Activated CD8-positive, alpha-beta memory T cell treated with anti-CD3 and anti-CD28 coated beads, Interleukin-2, amount 10 ng/mL, durations not matched to agents 7 days and 5 days (primary cell): ENCODE measurements around the gene CASP6. TPM values are rescaled to one million over a fixed set of nuclear protein-coding genes. Genes with fewer than 3 reads are reported as not detected.
"Not testable (repeated sequence)": the region's sequence is repeated elsewhere in the genome, so short reads cannot be mapped to it uniquely, and the experiment has no call there.

Experiments used
- ATAC-seq: fragments of 150-1000 bp; cut with Tn5 transposase; one replicate; pipeline ENCODE4 v1.10.0; 2021; ENCODE audit warnings: moderate library complexity
- CTCF ChIA-PET: fragments of 350-600 bp; sonication (Branson Sonifier 250); formaldehyde crosslinking; loops from one replicate; lab custom pipeline; 2021; ENCODE audit warnings: antibody characterized with exemption; lab: Charles Lee
- DNase-seq: peaks from one replicate; pipeline ENCODE4 v3.0.0-alpha.2; 2020
- H3K27ac Mint-ChIP-seq: one replicate; pipeline ENCODE4 v1.8.0; 2021; ENCODE audit warnings: mild to moderate bottlenecking, mixed read lengths
- H3K27me3 Mint-ChIP-seq: one replicate; pipeline ENCODE4 v1.8.0; 2021; ENCODE audit warnings: mixed read lengths
- H3K36me3 Mint-ChIP-seq: one replicate; pipeline ENCODE4 v1.8.0; 2021; ENCODE audit warnings: mild to moderate bottlenecking, mixed read lengths
- H3K4me1 Mint-ChIP-seq: one replicate; pipeline ENCODE4 v1.8.0; 2021; ENCODE audit warnings: mixed read lengths
- H3K4me3 Mint-ChIP-seq: one replicate; pipeline ENCODE4 v1.8.0; 2021; ENCODE audit warnings: mild to moderate bottlenecking, moderate library complexity, mixed read lengths
- H3K9me3 Mint-ChIP-seq: one replicate; pipeline ENCODE4 v1.8.0; 2022; ENCODE audit warnings: low read depth, mixed read lengths
- total RNA-seq, 2 experiments: library from RNA; stranded (reverse); gene quantifications; one replicate each; pipeline ENCODE4 v1.2.3, GENCODE V29; 2021

Gene CASP6
- total RNA-seq, 2 experiments from 2014 or later: 20.3 to 20.8 TPM

DNA sequence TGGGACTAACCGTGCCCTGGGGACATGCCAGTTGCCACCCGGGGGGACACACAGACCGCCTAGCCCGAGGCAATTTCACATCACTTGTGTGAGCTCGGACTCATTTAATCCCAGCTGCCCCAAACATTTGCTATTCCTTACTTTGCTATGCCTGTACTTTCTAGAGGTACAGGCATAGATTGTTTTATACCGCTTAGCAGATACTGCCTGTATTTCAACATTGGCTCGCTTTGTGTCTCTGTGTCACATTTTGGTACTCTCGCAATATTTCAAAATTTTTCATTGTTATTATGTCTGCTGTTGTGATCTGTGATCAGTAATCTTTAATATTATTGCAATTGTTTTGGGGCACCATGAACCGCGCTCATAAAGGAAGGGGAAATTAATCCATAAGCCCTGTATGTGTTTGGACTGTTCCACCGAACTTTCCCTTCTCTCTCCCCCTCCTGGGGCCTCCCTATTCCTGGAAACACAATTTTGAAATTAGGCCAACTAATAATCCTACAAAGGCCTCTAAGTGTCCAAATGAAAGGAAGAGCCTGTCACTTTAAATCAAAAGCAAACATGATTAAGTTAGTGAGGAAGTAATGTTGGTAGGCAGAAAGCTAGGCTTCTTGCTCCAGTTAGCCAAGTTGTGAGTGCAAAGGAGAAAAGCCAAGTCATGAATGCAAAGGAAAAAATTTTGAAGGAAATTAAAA, 568 bp upstream of the CASP6 start:
- ATAC-seq: no peak
- peak overlapping the region; percentile 89 for H3K27ac Mint-ChIP-seq

DNA sequence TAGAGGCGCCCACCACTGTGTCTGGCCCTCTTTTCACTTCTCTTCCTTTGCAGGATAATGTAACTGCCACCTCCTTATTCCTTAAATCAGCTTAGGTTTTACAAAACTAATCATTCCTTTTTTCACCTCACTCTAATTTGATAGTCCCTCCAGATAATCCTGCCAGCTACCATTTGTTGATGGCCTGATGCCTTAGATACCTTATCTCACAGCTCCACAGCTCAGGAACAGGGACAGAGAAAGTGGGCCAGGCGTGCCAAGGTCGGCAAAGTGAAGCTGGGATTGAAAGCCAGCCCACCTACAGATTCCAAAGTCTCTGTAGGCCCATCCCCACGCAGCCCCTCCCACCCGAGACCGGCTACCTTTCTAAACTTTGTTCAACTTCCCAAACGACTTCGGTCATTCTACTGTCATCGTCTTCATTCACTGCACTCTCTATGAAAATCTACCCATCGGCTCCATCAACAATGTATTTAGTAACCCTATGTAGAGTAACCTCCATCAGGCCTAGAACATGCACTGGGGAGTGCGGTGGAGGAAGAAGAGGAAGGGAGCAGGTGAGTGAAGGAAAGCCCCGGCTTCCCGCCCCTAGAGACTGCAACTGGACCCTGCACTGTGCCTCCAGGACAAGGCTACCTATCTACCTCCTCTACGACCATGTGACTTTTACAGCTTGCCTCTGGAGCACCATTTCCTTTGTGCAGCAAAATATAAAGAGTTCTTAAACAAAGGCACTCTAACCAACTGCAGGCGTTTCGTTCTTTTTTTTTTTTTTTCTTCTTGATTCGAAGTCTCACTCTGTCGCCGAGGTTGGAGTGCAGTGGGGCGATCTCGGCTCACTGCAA, 1.5 kb downstream of the CASP6 start:
- H3K4me1 Mint-ChIP-seq: peaks cover 33% of the 10 kb centered on the region
- CTCF ChIA-PET: interaction anchor here (0.8 to 4.6 kb wide), 13 partner anchors 11 to 809 kb away, joined by 3 to 24 read pairs (median 4); partner anchors contain the start of genes PLA2G12A, RRH and SEC24B
- peak overlapping the region; percentile 89 for H3K27ac Mint-ChIP-seq
- H3K9me3 Mint-ChIP-seq: no peaks in the 10 kb centered on the region
- peak overlapping the region; percentile 91 for H3K4me3 Mint-ChIP-seq
- no peak for DNase-seq
- ATAC-seq: no peak
- H3K27me3 Mint-ChIP-seq: no peaks in the 10 kb centered on the region
- H3K36me3 Mint-ChIP-seq: peaks cover 17% of the 10 kb centered on the region

More for the DNA sequence above, 568 bp upstream of the CASP6 start:
- H3K36me3 Mint-ChIP-seq: peaks cover 5% of the 10 kb centered on the region
- H3K27me3 Mint-ChIP-seq: no peaks in the 10 kb centered on the region
- peaks cover 27% of the 10 kb centered on the region for H3K4me1 Mint-ChIP-seq
- CTCF ChIA-PET: interaction anchor here (0.8 to 4.6 kb wide), 10 partner anchors 13 to 273 kb away, joined by 3 to 24 read pairs (median 6); partner anchors contain the start of genes PLA2G12A, RRH and SEC24B
- peak overlapping the region; percentile 91 for H3K4me3 Mint-ChIP-seq
- DNase-seq: no peak
- H3K9me3 Mint-ChIP-seq: no peaks in the 10 kb centered on the region

DNA sequence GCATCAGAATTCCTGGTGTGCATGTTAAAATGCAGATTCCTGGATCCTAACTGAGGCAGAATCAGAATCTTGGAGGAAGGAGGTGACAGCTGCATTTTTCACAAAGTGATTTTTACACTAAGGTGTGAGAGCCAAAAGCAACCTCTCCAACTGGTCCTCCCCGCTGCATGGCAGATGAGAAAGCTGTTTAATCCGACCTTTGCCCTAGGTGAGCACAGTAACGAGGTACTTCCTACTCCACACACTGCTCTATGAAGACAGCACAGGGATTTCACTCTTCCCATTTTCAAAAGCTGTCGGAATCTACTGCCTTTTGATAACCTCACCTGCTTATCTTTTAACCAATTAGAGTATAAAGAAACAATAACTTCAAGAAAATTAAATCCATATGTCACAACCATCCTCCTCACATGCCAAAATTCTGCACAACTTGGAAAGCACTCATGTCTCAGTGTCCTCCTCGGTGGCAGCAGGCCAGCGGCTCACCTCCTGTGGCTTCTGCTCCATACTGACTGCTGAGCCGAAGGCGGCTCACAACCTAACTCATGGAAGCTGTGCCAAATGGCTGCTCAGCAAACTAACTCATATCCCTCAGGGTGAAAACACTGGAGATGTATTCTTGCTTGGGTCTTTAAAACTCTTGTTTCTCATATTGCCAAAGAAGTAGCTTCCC, 3.6 kb downstream of the CASP6 start:
- H3K4me3 Mint-ChIP-seq: no peak overlapping the region
- H3K9me3 Mint-ChIP-seq: no peaks in the 10 kb centered on the region
- no peaks in the 10 kb centered on the region for H3K27me3 Mint-ChIP-seq
- peaks cover 33% of the 10 kb centered on the region for H3K4me1 Mint-ChIP-seq
- CTCF ChIA-PET: interaction anchor here (1.0 to 4.6 kb wide), 5 partner anchors 9 to 267 kb away, joined by 3 to 18 read pairs (median 4); partner anchors contain the start of gene SEC24B
- H3K36me3 Mint-ChIP-seq: peaks cover 19% of the 10 kb centered on the region
- ATAC-seq (no peak), DNase-seq (no peak)
- no peak overlapping the region for H3K27ac Mint-ChIP-seq

DNA sequence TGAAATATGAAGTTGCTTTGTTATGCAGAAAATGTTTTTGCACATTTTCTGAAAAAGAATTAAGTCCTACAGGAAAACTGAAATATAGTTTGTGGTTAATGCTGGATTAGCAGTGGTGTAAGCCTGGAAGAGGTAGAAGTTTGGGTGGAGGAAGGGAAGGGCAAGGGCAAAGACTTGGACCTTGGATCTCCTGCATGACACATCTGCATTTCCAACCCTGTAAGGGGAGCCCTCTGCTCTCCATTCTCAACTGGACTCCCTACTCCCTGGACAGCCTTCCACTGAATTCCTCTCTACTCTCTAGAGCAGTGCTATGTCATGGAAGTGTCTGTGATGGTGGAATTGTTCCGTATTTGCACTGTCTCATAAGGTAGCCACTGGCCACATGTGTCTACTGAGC, 4.6 kb downstream of the CASP6 start:
- Mint-ChIP-seq H3K27ac (no peak overlapping the region), H3K4me1 (peaks cover 27% of the 10 kb centered on the region), H3K36me3 (peaks cover 28% of the 10 kb centered on the region), H3K4me3 (no peak overlapping the region), H3K27me3 (no peaks in the 10 kb centered on the region), H3K9me3 (no peaks in the 10 kb centered on the region)
- CTCF ChIA-PET: interaction anchor here (1.8 kb wide), 1 partner anchor 266 kb away, joined by 10 read pairs; the partner anchor contains the start of gene SEC24B
- DNase-seq (no peak), ATAC-seq (no peak)

DNA sequence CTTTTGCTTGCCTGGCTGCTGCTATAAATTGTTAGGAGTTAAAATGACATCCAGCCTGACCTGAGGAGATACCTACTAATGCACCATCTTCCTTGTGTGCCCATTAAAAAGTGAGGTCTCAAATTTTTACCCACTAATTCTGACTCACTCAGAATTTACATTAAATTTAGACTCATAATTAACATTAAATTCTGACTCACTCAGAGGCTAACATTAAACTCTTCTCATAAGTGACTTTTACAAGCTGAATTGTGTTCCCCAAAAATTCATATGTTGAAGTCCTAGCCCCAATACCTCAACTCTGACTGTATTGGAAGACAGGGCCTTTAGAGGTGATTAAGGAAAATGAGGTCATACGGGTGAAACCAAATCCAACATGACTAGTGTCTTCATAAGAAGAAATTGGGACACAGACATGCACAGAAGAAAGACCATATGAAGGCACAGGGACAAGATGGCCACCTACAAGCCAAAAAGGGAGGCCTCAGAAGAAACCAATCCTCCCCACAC, 11.8 kb downstream of the CASP6 start:
- no peaks in the 10 kb centered on the region for H3K9me3 Mint-ChIP-seq
- DNase-seq: no peak
- no peaks in the 10 kb centered on the region for H3K27me3 Mint-ChIP-seq
- peaks cover 29% of the 10 kb centered on the region for H3K4me1 Mint-ChIP-seq
- CTCF ChIA-PET: interaction anchor here (0.9 to 2.6 kb wide), 4 partner anchors 11 to 258 kb away, joined by 3 to 18 read pairs (median 4); partner anchors contain the start of genes CASP6 and GAR1
- no peak overlapping the region for H3K4me3 Mint-ChIP-seq
- ATAC-seq: peak; percentile 13
- H3K36me3 Mint-ChIP-seq: peaks cover 58% of the 10 kb centered on the region
- H3K27ac Mint-ChIP-seq: peak overlapping the region; percentile 66

DNA sequence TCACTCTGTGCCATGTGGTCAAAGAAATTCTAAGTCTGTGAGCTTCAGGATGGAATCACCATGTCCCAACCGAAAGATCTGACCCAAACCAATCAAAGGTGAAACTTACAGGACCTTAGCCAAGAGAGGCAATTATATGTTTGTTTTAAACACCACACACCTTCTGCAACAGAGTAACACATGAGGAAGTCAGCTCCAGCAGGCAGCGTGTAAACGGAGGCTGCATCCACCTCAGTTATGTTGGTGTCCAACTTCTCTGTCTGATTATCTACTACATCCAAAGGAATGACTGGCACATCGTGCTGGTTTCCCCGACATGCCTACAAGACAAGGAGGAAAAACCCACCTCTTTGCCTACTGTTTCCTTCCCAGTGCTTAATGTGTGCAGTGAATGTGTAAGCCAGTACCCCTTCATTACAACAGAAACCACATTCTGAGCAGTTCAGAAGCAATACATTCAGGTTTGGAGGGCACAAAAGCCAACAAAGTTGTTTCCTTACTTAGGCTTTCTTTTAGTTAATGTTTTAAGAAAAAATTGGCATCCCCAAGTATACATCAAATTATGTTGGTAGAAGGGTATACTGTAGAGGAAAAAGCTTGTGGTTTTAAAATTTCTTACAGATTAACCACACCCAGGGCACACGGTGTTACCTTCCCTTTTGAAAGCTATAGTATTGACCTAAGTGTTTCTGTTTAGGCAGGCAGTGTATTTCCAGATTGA, 12.4 kb downstream of the CASP6 start:
- peak overlapping the region; percentile 66 for H3K27ac Mint-ChIP-seq
- H3K27me3 Mint-ChIP-seq: no peaks in the 10 kb centered on the region
- peaks cover 30% of the 10 kb centered on the region for H3K4me1 Mint-ChIP-seq
- H3K9me3 Mint-ChIP-seq: no peaks in the 10 kb centered on the region
- H3K4me3 Mint-ChIP-seq: no peak overlapping the region
- CTCF ChIA-PET: interaction anchor here (0.9 to 2.6 kb wide), 4 partner anchors 11 to 258 kb away, joined by 3 to 18 read pairs (median 4); partner anchors contain the start of genes CASP6 and GAR1
- DNase-seq (no peak), ATAC-seq (peak; percentile 92)
- H3K36me3 Mint-ChIP-seq: peaks cover 60% of the 10 kb centered on the region

DNA sequence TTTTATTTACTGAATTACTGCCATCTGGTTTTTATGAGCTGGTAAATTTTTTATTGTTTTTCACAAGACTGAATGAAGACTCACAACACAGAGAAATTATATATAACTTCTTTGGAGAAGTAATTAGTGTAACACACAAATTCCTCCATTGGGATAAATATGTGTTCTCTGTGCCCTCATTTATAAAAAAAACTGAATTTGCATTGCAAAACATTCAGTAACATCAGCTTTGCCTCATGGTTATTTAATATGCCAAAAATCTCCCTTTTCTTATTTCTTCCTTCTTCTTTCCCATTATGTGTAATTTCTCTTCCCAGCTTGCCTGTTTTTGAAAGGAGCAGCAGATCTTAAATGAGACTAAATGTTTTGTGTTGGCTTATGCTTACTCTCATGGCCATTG, 18.5 kb downstream of the CASP6 start:
- H3K27ac Mint-ChIP-seq: no peak overlapping the region

DNA sequence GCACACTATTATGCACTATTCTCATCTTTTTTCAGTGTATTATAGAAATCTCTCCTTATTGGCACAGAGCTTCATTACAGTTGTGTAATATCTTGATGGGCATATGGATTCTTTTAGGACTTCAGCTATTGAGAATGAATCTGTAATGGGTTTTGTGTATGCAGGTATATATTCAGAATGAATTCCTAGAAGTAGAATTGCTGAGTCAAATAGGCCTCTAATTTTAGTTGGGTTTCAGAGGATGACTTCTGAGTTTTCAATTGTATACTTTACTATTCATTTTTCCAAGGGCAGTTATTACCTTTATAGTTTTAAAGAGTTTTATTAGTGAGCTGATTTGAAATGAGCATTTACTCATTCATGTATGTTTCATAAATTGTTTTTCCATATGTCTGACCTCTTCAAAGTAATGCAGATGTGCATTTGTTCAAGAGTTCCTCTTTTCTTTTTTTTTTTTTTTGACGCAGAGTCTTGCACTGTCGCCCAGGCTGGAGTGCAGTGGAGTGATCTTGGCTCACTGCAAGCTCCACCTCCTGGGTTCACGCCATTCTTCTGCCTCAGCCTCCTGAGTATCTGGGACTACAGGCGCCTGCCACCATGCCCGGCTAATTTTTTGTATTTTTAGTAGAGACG, 19.5 kb downstream of the CASP6 start:
- no peaks in the 10 kb centered on the region for H3K9me3 Mint-ChIP-seq
- H3K4me3 Mint-ChIP-seq: no peak overlapping the region
- DNase-seq (no peak), ATAC-seq (peak; percentile 20)
- peaks cover 37% of the 10 kb centered on the region for H3K4me1 Mint-ChIP-seq
- H3K27me3 Mint-ChIP-seq: no peaks in the 10 kb centered on the region
- H3K36me3 Mint-ChIP-seq: peaks cover 54% of the 10 kb centered on the region
- H3K27ac Mint-ChIP-seq: no peak overlapping the region
- CTCF ChIA-PET: no interaction called here

More for the DNA sequence above, 18.5 kb downstream of the CASP6 start:
- Mint-ChIP-seq H3K9me3 (no peaks in the 10 kb centered on the region), H3K36me3 (peaks cover 54% of the 10 kb centered on the region), H3K4me1 (peaks cover 37% of the 10 kb centered on the region), H3K4me3 (no peak overlapping the region), H3K27me3 (no peaks in the 10 kb centered on the region)
- CTCF ChIA-PET: interaction anchor here (1.9 kb wide), 1 partner anchor 19 kb away, joined by 5 read pairs; the partner anchor contains the start of gene CASP6
- DNase-seq: no peak
- no peak for ATAC-seq

DNA sequence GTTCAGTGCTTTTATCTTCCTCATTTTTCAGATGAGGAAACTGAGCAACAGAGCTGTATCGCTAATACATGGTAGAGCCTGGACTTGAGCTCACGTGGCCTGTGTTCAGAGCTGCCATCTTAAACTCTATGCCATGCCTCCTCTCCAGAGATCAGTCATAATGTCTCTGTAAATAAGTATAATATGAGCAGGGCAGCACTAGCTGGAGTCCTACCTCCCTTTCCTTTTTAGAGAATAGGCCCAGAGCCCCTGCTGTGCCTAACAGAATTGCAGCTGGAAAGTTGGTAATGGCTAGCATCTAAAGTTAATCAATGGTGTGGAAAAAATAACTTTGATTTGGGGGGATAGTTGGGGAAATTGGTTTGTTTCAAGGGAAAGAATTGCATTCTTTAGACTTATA, 20.4 kb downstream of the CASP6 start:
- Mint-ChIP-seq H3K36me3 (peaks cover 51% of the 10 kb centered on the region), H3K4me1 (peaks cover 37% of the 10 kb centered on the region), H3K27me3 (no peaks in the 10 kb centered on the region), H3K9me3 (no peaks in the 10 kb centered on the region), H3K27ac (no peak overlapping the region), H3K4me3 (no peak overlapping the region)
- CTCF ChIA-PET: no interaction called here
- ATAC-seq: peak; percentile 57
- DNase-seq: no peak

DNA sequence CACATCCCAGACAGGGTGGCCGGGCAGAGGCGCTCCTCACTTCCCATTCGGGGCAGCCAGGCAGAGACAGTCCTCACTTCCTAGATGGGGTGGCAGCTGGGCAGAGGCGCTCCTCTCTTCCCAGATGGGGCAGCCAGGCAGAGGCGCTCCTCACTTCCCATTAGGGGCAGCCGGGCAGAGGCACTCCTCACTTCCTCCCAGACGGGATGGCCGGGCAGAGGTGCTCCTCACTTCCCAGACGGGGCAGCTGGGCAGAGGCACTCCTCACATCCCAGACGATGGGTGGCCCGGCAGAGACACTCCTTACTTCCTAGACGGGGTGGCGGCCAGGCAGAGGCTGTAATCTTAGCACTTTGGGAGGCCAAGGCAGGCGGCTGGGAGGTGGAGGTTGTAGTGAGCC, 24.3 kb downstream of the CASP6 start:
- H3K4me3 Mint-ChIP-seq, H3K27ac Mint-ChIP-seq, H3K9me3 Mint-ChIP-seq, H3K27me3 Mint-ChIP-seq, ATAC-seq, DNase-seq, CTCF ChIA-PET: not testable (repeated sequence)
- Mint-ChIP-seq H3K4me1 (peaks cover 24% of the 10 kb centered on the region), H3K36me3 (peaks cover 31% of the 10 kb centered on the region)

DNA sequence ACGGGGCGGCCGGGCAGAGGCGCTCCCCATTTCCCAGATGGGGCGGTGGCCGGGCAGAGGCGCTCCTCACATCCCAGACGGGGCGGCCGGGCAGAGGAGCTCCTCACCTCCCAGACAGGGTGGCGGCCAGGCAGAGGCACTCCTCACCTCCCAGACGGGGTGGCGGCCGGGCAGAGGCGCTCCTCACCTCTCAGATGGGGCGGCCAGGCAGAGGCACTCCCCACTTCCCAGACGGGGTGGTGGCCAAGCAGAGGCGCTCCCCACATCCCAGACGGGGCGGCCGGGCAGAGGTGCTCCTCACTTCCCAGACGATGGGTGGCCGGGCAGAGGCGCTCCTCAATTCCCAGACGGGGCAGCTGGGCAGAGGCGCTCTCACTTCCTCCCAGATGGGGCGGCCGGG, 24.8 kb downstream of the CASP6 start:
- Mint-ChIP-seq H3K36me3 (peaks cover 32% of the 10 kb centered on the region), H3K4me1 (peaks cover 20% of the 10 kb centered on the region)
- ATAC-seq, H3K9me3 Mint-ChIP-seq, DNase-seq, H3K27me3 Mint-ChIP-seq, H3K27ac Mint-ChIP-seq, H3K4me3 Mint-ChIP-seq, CTCF ChIA-PET: not testable (repeated sequence)

DNA sequence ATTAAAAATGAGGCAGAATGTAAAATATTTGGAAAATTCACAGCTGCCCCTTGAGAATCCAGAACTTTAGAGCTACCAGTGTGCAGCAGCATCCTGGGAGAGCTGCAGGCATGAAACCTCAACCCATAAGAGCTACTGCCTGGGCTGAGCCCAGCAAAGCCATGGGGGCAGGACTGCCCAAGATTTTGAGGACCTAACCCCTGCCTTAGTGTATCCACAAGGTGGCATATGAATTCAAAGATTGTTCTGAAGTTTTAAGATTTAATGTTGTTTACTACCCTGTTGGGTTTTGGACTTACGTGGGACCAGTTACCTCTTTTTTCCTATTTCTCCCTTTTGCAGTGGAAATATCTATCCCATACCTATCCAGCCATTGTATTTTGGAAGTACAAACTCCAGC, 26.4 kb downstream of the CASP6 start:
- Mint-ChIP-seq H3K4me3 (no peak overlapping the region), H3K36me3 (peaks cover 32% of the 10 kb centered on the region), H3K27me3 (no peaks in the 10 kb centered on the region), H3K4me1 (peaks cover 4% of the 10 kb centered on the region), H3K27ac (no peak overlapping the region), H3K9me3 (no peaks in the 10 kb centered on the region)
- CTCF ChIA-PET: interaction anchor here (0.9 to 1.0 kb wide), 2 partner anchors 9 to 16 kb away, joined by 3 read pairs; no protein-coding TSS in a partner anchor
- ATAC-seq (no peak), DNase-seq (no peak)
